Nucleus accumbens (tissue), 56 donors: ENCODE measurements around the gene RPTOR.

Source experiments
- DNase-seq, 56 donors: peaks; one replicate each; lab custom pipeline; 2025; lab: John Stamatoyannopoulos, UW

RPTOR gene

DNA sequence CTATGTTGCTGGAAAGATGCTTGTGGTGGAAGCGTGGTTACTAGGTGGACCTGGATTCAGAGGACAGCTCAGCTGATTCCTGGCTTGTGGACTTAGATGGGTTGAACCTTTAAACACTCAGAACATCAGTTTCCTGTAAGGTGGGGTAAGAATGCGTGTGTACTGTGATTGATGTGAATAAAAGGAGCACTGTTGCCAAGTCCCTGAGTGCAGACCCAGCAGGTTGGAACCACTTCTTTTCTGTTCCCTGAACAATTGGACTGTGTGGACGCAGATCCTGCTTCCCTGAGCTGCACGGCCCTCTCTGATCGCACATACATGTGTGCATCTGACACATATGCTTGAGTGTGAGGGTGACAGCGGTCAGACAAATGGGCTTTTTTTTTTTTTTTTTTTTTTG is 37.5 kb downstream of the RPTOR start:
- no peak for DNase-seq

DNA sequence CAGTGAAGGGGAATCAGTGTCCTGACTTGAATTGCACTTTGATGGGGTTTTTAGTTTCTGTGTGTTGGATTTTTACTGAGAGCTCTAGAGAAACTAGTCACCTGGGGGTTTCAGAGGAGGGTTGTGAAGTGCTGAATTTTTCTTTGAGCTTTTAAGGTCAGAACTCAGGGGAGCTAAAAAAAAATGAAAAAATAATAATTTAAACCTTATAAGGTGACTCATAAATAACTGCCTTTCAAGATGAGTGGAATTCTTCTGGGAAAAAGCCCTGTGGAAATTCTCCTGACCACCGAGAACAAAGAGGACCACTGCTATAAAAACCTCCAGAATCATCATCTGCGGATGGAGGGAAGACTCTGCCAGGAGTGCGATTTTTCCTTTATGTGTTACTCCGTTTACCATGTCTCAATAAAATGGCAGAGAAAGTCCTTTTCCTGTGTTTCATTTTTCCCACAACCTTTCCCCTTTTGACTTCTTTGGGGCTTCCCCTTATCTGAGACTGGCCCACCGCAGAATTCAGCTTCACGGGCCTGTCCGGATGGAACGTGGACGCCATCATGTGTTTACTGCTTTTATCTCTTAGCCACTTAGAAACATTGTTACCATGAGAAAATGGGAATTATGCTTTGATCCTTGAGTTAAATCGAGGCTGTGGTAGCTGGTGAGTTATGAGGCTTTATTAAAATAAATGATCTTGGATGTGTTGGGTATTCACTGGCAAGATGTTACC is 39.7 kb downstream of the RPTOR start:
- no peak for DNase-seq

DNA sequence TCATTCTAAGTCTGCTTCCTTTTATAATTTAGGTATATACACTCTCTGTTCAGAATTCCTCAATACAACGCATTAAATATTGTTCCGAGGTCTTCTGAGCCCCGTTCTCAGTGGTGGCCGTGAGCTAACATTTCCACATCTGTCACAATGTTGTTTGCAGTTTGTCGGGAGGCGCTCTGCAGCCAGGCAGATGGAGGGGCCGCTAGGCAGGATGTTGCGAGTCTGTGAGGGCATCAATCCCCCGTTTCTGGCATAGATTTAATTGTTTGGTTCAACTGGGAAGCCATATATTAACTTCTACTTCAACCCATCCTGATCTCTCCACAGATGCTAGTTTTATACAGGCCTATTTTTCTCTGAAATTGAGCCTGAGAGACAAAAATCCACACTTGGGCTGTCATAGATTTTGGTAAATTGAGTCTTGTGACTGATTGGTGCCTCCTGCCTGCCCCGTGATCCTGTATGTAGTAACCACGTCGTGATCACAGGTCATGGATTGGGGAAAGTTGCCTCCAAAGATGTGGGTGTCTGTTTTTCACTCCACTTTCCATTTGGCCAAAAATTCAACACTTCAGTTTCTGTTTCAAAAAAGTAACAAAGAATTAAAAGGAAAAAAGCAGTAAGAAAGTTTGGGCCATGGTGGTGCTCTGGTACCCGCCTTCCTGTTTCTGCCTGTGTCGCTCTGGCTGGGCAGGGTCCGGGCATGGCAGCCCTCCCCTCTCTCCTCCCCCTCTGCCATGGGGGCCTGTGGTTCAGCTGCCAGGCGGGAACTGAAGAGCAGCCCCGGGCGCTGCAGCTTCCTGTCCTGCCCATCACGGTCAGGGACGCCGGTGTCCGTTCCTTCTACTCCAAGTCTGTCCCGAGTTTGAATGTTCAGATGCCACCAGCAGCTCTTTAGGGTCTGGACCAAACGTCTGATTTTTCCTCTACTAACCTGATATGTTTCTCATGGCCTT is 41.5 kb downstream of the RPTOR start:
- DNase-seq, result no peak

DNA sequence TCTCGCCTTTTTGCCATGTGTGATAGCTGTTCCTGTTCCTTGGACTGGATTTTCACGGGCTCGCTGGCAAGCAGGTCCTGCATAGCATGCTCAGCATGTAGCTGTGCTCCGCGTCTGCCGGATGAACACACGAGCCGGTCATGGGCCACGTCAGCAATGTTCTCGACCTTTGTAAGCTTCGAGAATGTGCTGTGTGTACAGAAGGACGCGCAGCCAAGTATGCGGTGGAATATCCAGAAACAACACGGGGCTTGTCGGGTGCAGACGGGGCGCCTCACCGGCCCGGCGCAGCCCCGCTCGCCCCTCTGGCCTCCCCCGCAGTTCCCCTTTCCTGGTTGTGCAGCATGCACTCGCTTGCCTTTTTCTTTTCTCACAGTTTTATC is 42.2 kb downstream of the RPTOR start:
- DNase-seq, result no peak

DNA sequence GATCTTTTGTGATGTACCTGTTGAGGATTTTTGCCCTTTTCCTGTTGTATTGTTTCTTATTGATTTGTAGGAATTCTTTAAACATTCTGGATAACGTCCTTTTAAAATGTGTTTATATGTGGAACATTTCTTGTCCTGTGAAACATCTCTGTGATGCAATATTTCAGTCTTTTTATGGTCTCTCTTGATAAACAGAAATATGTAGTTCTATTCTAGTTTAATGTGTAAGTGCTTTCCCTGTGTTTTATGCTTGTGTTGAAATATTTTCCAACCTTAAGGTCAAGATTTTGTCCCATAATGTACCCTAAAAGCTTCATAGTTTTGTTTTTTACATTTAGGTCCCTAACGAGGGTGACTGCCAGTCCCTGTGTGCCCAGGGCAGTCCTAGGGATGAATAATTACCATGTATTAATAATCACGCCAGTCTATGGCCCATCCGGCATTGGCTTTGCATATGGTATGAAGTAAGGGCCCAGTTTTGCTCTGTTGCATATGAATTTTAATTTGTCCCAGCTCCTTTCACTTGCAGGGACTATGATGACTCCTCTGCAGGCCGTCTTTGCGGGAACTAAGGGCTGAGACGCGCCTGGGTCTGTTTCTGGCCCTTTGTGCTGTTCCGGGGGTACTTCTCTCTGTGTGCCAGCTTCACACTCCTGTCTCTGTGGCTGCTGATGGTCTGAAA is 44.2 kb downstream of the RPTOR start:
- DNase-seq, result no peak

DNA sequence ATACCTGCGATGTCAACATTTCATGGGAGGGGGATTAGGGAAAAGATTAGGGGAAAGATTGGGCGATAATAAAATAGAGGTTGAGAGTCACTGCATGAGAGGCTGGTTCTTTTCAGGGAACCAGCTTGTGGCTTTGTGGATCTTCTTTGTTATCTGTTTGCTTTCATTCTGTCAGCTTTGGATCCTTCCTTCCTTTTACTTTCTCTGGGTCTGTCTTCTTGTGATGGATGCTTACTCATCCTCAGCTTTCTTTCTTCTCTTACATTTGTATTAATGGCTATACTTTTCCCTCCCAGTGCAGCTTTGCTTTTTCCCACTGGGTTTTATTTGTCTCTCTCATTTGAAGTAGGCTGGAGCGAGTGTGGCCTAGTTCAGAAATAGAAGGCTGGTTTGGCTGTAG is 47.1 kb downstream of the RPTOR start:
- DNase-seq, result no peak

DNA sequence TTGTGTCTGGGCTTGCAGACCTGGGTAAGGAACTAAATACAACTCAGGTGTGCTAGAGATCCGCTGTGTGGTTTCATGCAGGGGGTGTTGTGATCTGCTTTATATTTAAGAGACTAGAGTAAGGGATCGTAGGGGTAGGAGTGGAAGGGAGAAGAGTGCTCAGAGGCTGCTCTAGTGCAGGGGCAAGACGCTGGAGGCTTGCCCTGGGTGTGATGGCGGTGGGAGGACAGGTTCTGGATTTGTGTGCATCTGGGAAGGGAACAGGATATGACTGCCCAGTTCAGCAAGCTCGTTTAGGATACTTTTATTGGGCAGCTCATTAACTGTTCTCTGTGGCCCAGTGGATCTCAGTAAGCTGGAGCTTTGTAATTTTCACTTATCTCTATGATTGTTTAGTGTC is 47.6 kb downstream of the RPTOR start:
- DNase-seq, result no peak

DNA sequence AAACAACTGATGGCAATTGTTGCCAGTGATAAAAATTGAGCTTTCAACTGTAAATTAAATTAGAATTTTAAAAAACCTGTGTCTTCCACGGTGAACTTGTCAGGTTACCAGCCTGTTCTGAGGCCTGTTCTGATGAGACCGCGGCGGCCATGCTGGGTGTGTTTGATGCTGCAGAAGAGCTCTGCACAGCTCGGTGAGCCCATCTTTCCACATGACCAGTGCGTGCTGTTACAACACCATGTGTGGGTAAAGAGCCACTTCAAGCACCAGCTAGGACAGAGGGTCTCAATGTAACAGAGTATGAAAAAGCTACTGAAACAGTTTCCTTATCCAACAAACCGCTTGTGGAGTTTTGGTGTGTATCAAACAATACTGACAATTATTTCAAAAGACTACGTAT is 48.5 kb downstream of the RPTOR start:
- no peak for DNase-seq

DNA sequence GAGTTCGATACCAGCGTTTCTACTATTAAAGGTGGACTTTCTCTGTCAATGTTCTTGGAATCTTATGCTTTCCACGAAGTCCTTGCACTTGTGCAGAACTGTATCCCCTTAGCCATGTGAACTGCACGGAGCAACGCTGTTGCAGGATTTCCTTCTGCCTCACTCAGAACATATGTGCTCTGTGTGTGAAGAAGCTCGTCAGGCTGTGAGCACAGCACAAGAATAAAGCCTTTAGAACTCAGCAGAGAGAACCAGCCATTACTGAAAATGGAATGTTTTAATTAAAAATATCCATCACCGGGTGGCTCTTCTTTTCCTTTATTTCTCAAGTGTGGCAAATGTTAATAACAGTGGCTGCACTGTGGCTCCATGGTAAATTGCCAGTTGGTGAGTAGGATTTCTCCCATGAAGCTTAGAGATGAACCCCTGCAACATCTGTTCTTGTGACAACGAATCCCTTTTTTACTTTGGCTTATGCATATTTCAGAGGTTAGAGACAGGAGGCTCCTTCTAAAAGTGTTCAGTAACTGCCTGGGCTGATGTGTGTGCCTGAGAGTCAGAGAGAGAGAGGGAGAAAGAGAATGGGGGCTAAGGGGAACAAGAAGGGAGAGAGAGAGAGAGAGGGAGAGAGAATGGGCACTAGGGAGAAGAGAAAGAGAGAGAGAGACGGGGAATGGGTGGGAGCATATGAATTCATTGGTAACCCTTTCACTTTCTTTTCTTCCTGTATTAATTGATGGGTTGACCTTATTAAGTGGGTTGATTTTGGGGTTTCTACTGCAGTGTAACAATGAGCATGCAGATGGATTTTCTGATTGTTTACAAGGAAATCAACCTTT is 50.0 kb downstream of the RPTOR start:
- DNase-seq, result no peak

DNA sequence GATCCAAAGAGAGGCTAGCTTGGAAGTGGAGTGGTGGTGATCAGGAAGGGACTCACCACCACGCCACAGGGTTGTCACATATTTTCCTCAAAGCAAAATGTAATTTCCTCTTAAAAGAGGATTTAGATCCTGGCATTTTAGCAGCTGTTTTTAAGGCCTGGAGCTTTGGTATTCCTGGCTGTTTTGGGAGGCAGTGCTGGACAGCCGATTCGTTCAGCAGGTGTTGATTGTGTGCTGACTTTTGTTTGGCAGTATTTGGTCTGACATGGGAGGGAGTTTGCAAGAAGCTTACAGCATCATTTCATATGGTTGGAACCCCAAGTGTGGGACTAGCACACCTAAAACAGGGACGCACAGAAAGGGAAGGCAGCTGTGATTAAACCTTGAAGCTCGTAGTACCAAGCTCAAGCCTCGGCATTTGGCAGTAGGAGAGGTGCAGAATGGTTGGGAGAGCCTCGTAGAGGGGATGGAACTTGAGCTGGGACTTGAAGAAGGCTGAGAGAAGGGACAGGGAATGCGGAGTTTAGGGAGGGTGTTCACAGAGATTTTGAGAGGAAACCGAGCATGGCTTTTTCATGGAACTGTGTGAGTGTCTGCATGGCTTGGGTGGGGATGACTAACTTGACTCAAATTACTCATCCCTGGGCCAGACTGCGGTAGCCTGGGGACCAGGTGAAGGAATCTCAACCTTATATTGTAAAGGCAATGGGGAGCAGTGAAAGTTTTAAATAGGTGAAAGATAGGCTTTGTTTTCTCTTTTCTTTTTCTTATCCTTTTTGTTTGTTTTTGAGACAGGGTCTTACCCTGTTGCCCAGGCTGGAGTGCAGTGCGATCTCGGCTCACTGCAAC is 52.3 kb downstream of the RPTOR start:
- DNase-seq, result no peak

DNA sequence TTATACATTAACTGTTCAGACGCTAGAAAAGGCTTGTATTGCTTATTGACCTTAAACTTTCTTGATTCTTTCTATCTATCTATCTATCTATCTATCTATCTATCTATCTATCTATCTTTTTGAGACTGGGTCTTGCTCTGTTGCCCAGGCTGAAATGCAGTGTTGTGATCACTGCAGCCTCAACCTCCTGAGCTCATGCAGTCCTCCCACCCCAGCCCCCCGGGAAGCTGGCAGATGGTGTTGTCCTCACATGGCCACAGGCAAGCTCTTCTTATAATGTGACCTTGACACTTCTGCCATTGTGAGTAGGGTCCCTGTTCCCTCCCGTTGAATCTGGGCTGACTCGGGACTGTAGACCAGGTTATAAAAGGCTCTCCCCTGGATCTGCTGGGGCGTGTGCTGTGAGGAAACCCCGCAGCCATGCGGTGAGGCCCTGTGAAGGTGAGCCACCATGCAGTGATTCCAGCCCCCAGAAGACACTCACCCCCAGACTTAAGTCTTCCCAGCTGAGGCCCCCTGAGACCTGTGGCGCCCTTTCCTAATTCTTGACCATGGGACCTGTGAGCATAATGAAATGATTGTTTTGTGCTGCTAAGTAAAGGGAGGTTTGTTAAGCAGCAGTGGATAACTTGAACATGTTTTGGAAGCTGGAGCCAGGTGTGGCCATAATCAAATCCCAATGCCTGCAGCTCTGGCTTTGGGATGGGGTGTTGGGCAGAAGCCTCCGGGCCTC is 54.3 kb downstream of the RPTOR start:
- DNase-seq, result no peak

DNA sequence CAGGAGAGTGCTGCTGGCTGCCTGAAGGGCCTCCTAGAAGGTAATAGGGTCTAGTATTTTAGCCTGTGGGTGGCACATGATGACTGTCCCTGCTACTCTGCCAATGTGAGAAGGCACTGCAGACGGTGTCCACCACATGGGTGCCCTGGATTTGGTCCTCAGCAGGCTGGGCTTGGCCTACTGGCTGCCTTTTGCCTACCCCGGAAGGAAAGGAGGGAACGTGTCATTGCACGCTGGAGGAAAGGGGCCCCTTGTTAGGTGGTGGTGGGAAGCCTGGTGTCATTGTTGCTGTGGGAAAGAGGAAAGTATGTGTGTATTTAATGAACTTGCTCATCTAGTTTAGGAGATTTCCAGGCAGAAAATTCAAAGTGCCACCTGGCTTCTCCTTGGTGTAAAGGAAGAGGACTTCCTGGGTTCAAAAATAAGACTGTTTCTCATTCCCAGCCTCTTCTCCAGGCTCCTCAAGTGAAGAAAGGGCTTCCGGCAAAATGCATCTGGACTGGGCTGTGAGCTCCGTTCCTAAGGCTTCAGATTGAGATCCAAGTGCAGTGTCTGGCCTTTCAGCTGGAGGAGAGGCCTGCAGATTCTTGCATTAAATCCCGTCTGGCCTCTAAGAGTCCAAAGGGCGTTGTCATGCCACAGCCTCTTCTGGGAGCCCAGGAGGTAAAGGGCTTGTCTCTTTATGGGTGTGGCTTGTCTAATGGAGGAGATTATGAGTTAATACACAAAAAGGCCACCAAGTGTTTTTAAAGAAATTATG is 55.1 kb downstream of the RPTOR start:
- DNase-seq, result no peak

DNA sequence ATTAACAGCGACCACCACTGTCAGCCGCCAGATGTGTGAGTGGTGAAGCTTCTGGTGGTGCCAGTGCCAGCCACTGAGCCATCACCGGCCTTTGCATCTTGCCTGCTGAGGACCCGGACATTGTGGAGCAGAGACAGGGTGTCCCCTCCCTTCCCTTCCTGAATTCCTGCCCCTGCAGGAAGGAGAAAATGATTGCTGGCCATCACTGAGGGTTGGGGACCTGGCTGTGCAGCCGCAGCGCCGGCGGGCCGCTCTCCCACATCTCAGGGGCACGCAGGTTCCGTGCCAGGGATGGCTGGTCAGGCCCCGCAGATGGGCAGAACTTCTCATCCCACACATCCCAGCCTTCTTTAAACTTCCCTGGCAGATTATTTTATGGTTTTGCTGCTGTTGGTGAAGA is 56.5 kb downstream of the RPTOR start:
- DNase-seq, result no peak

DNA sequence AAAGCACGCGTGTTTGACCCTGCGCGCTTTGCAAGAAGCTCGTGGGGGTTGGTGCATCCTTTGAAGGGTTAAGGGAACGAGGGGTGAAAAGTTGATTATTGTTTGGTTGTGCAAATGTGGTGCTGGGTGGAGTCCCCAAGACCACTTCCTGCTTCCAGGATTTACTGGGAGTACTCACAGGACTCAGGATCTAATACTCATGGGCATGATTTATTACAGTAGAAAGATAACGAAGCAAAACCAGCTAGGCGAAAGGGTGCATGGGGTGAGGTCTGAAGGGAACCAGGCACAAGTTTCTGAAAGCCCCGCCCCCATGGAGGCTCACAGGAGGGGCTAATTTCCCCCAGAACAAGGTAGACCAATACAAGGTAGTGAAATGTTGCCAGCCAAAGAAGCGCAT is 58.8 kb downstream of the RPTOR start:
- DNase-seq, result no peak

DNA sequence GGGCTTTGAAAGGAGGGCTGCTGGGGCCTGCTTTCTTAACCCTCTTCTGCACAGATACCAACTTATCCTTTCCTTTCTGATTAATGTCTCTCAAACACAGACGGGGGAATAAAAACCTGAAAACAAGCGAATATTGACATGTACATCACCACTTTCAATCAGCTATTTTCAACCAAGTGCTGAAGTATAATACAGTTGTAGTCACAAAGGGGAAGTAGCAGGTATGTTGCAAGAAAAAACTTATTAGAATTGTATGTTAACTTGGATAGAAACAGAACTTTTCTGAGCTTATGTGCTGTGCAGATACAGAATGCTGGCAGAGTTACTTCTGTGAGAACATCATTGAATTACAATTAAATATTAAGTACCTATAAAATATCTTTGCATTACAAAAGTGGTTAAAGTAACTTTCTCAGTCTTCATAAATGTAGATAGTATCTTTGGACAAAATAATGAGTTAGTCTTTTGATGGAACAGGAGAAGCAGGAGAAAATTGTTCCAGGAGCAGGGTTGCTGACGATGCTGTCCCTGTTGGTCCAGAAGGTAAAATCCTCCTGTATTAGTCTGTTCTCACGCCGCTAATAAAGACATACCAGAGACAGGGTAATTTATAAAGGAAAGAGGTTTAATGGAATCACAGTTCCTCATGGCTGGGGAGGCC is 59.5 kb downstream of the RPTOR start:
- DNase-seq, result no peak

DNA sequence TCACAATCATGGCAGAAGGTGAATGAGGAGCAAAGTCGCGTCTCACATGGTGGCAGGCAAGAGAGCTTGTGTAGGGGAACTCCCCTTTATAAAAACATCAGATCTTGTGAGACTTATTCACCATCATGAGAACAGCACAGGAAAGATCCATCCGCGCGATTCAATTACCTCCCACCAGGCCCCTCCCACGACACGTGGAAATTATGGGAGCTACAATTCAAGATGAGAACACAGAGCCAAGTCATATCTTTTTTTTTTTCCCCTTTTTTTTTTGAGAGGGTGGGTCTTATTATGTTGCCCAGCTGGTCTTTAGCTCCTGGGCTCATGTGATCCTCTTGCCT is 60.0 kb downstream of the RPTOR start:
- DNase-seq, result no peak

DNA sequence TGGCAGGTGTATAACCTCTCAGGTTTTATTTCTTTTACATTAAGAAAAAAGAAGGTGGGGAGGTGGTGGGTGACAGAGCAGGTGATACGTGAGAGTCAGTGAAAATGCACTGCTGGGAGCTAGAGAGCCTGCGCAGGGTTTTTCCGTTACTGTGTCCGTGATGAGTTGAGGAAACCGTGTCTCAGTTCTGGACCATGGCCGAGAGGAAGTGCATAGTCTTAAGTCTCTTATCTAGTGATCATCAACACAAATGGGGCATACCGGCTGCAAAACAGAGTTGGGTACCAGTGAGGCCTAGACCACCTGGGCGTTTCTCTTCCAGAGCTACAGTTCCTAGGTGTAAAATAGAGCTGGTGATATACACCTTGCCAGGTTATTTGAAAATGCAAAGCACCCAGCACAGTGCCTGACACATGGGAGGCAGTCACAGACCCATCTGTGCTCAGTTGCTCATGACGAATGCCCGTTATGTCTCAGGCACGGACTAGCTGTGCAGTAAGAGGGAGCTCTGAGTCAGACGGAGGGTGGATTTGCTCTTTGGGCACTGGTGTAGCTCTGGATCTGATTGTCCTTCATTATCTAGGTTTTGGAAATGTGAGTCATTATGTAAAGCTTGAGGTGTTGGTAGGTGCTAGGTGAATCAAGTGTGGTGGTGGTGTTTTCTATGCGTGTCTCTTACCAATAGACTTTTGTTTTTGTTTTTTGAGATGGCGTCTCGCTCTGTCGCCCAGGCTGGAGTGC is 60.9 kb downstream of the RPTOR start:
- DNase-seq, result no peak
